Measurements from ENCODE around the gene SUPV3L1.

Gene SUPV3L1

GRCh38 chr10:69243817-69244216, 63.8 kb downstream of the SUPV3L1 start:
- Histone ChIP-seq H4K20me1 (ENCODE audit: low read depth, low read length) (no peaks in the 10 kb centered on the region), H3F3A (ENCODE audit: insufficient read depth) (no peaks in the 10 kb centered on the region), H3K4me2 (ENCODE audit: low read depth, low read length, poor library complexity, severe bottlenecking) (no peak overlapping the region), H3K9me2 (replicated peaks; ENCODE audit: insufficient read depth, low read length) (no peaks in the 10 kb centered on the region), H3K9me3 (ENCODE audit: insufficient read depth, low read length) (no peaks in the 10 kb centered on the region), H3K9ac (ENCODE audit: low read length) (no peak overlapping the region), H3K27ac (ENCODE audit: low read depth, low read length) (no peak overlapping the region), H3K4me3 (ENCODE audit: insufficient read depth, low read length, poor library complexity, severe bottlenecking) (no peak overlapping the region), H3K36me3 (ENCODE audit: low read length) (no peaks in the 10 kb centered on the region), H3K27me3 (ENCODE audit: low read length) (no peaks in the 10 kb centered on the region), H2AFZ (ENCODE audit: low read depth, low read length, severe bottlenecking) (no peak overlapping the region), H3K79me2 (ENCODE audit: insufficient read depth, low read length) (no peaks in the 10 kb centered on the region)
- no peak for TF ChIP-seq CTCF (IDR thresholded peaks at IDR 0.05; ENCODE audit: insufficient read depth, low read length, poor library complexity, severe bottlenecking)
- no peak for TF ChIP-seq EZH2phosphoT487 (conservative IDR thresholded peaks at IDR 0.05; ENCODE audit: low read length)

GRCh38 chr10:69246036-69246435, 66.0 kb downstream of the SUPV3L1 start:
- no peak for TF ChIP-seq EZH2phosphoT487 (conservative IDR thresholded peaks at IDR 0.05; ENCODE audit: low read length)
- TF ChIP-seq CTCF (IDR thresholded peaks at IDR 0.05; ENCODE audit: insufficient read depth, low read length, poor library complexity, severe bottlenecking) = no peak
- Histone ChIP-seq H3K4me3 (ENCODE audit: insufficient read depth, low read length, poor library complexity, severe bottlenecking) (no peak overlapping the region), H3K79me2 (ENCODE audit: insufficient read depth, low read length) (no peaks in the 10 kb centered on the region), H4K20me1 (ENCODE audit: low read depth, low read length) (no peaks in the 10 kb centered on the region), H3K9me2 (replicated peaks; ENCODE audit: insufficient read depth, low read length) (no peaks in the 10 kb centered on the region), H3K27ac (ENCODE audit: low read depth, low read length) (no peak overlapping the region), H3K36me3 (ENCODE audit: low read length) (no peaks in the 10 kb centered on the region), H3K9me3 (ENCODE audit: insufficient read depth, low read length) (no peaks in the 10 kb centered on the region), H3K9ac (ENCODE audit: low read length) (no peak overlapping the region), H3K4me2 (ENCODE audit: low read depth, low read length, poor library complexity, severe bottlenecking) (no peak overlapping the region), H3F3A (ENCODE audit: insufficient read depth) (no peaks in the 10 kb centered on the region), H2AFZ (ENCODE audit: low read depth, low read length, severe bottlenecking) (no peak overlapping the region), H3K27me3 (ENCODE audit: low read length) (no peaks in the 10 kb centered on the region)

- no peaks in the 10 kb centered on the region for H3F3A ChIP-seq (ENCODE audit: insufficient read depth)
- H3K9me2 ChIP-seq (replicated peaks; ENCODE audit: insufficient read depth, low read length) = no peaks in the 10 kb centered on the region
- TF ChIP-seq EZH2phosphoT487 (conservative IDR thresholded peaks at IDR 0.05; ENCODE audit: low read length) = no peak
- TF ChIP-seq CTCF (IDR thresholded peaks at IDR 0.05; ENCODE audit: insufficient read depth, low read length, poor library complexity, severe bottlenecking) = no peak
- H3K79me2 ChIP-seq (ENCODE audit: insufficient read depth, low read length) = no peaks in the 10 kb centered on the region
- no peaks in the 10 kb centered on the region for H3K36me3 ChIP-seq (ENCODE audit: low read length)
- H3K9me3 ChIP-seq (ENCODE audit: insufficient read depth, low read length) = no peaks in the 10 kb centered on the region
- H3K27ac ChIP-seq (ENCODE audit: low read depth, low read length) = no peak overlapping the region
- no peaks in the 10 kb centered on the region for H4K20me1 ChIP-seq (ENCODE audit: low read depth, low read length)
- no peak overlapping the region for H3K4me2 ChIP-seq (ENCODE audit: low read depth, low read length, poor library complexity, severe bottlenecking)
- no peak overlapping the region for H3K9ac ChIP-seq (ENCODE audit: low read length)
- no peaks in the 10 kb centered on the region for H3K27me3 ChIP-seq (ENCODE audit: low read length)
- H3K4me3 ChIP-seq (ENCODE audit: insufficient read depth, low read length, poor library complexity, severe bottlenecking) = no peak overlapping the region
- H2AFZ ChIP-seq (ENCODE audit: low read depth, low read length, severe bottlenecking) = no peak overlapping the region
Measured at GRCh38 chr10:69246581-69247312, 66.7 kb downstream of the SUPV3L1 start.
